IMR-90 (cell line): ENCODE results near the gene ZFAND2B. TPM values are rescaled to one million over a fixed set of nuclear protein-coding genes. Genes with fewer than 3 reads are reported as not detected.

ENCODE experiments used
- ATAC-seq: fragments of 200-7000 bp; cut with Tn5 transposase; 2 replicates; pipeline ENCODE4 v1.9.1; 2020; ENCODE audit warnings: low read depth, mild to moderate bottlenecking, moderate library complexity
- BruUV-seq: library from RNA; stranded (reverse); fragments of 400-500 nt; replicated peaks from 2 replicates; lab custom pipeline; 2021; lab: Mats Ljungman, UMichigan
- CTCF ChIA-PET: fragments of 300-600 bp; formaldehyde crosslinking; extraction: SDS; loops from one replicate; lab custom pipeline; 2021; ENCODE audit warnings: antibody characterized with exemption; lab: Yijun Ruan, JAX
- POLR2A ChIA-PET: fragments of 300-600 bp; sonication (Branson Sonifier 250); formaldehyde crosslinking; loops from one replicate; lab custom pipeline; 2022; ENCODE audit warnings: antibody characterized with exemption; ENCODE audit not compliant: unreplicated experiment; lab: Charles Lee
- DNase-seq: peaks from one replicate; pipeline ENCODE4 v3.0.0; 2013
- H2AFZ ChIP-seq: replicated peaks from 2 replicates; pipeline ENCODE3; 2013; ENCODE audit warnings: low read length, mild to moderate bottlenecking; ENCODE audit not compliant: poor library complexity
- H2AK5ac ChIP-seq: 2 replicates; pipeline ENCODE4 v1.6.1; 2013; ENCODE audit warnings: low read depth, low read length, inconsistent platforms
- H2AK9ac ChIP-seq: replicated peaks from 2 replicates; pipeline ENCODE3; 2013; ENCODE audit warnings: mild to moderate bottlenecking, low read depth, low read length, moderate library complexity; ENCODE audit not compliant: poor library complexity
- H2BK120ac ChIP-seq: 2 replicates; pipeline ENCODE4 v1.6.1; 2013; ENCODE audit warnings: low read depth, low read length, inconsistent platforms
- H2BK15ac ChIP-seq: 3 replicates; pipeline ENCODE4 v1.6.1; 2013; ENCODE audit warnings: low read depth, low read length, inconsistent platforms
- H2BK20ac ChIP-seq: 2 replicates; pipeline ENCODE4 v1.6.1; 2013; ENCODE audit warnings: low read depth, mild to moderate bottlenecking, inconsistent platforms, low read length, moderate library complexity
- H2BK5ac ChIP-seq: 2 replicates; pipeline ENCODE4 v1.6.1; 2013; ENCODE audit warnings: mild to moderate bottlenecking, low read depth, low read length, inconsistent platforms; ENCODE audit not compliant: poor library complexity, severe bottlenecking
- H3K14ac ChIP-seq: replicated peaks from 2 replicates; pipeline ENCODE4 v1.6.1; 2013; ENCODE audit warnings: low read depth, low read length, inconsistent platforms
- H3K18ac ChIP-seq: 2 replicates; pipeline ENCODE4 v1.6.1; 2013; ENCODE audit warnings: low read depth, low read length, control low read depth
- H3K23ac ChIP-seq: 2 replicates; pipeline ENCODE4 v1.6.1; 2013; ENCODE audit warnings: low read depth, low read length, inconsistent platforms
- H3K27ac ChIP-seq: 2 replicates; pipeline ENCODE4 v1.5.1; 2013; ENCODE audit warnings: mild to moderate bottlenecking, control low read depth, low read length; ENCODE audit not compliant: insufficient read depth
- H3K27me3 ChIP-seq: 2 replicates; pipeline ENCODE4 v1.6.1; 2013; ENCODE audit warnings: low read length; ENCODE audit not compliant: control insufficient read depth, insufficient read depth
- H3K36me3 ChIP-seq: 2 replicates; pipeline ENCODE4 v1.6.1; 2013; ENCODE audit warnings: low read length, mixed read lengths; ENCODE audit not compliant: control insufficient read depth, insufficient read depth
- H3K4ac ChIP-seq: 2 replicates; pipeline ENCODE4 v1.6.1; 2013; ENCODE audit warnings: low read depth, low read length, inconsistent platforms
- H3K4me1 ChIP-seq: 2 replicates; pipeline ENCODE4 v1.6.1; 2013; ENCODE audit warnings: low read length, mixed read lengths; ENCODE audit not compliant: control insufficient read depth, insufficient read depth
- H3K4me2 ChIP-seq: 2 replicates; pipeline ENCODE4 v1.6.1; 2013; ENCODE audit warnings: low read depth, mild to moderate bottlenecking, control low read depth, low read length, moderate library complexity
- H3K4me3 ChIP-seq: 2 replicates; pipeline ENCODE4 v1.5.1; 2013; ENCODE audit warnings: low read depth, mild to moderate bottlenecking, control low read depth, low read length, moderate library complexity; ENCODE audit not compliant: insufficient read depth
- H3K56ac ChIP-seq: 2 replicates; pipeline ENCODE4 v1.6.1; 2013; ENCODE audit warnings: low read length, inconsistent platforms; ENCODE audit not compliant: insufficient read depth; ENCODE audit errors: extremely low read depth
- H3K79me1 ChIP-seq, 2 experiments: 2 replicates each; pipeline ENCODE4 v1.6.1; 2013; ENCODE audit warnings: low read length in 2 of 2, inconsistent platforms in 1 of 2, low read depth in 1 of 2
- H3K9ac ChIP-seq: 2 replicates; pipeline ENCODE4 v1.6.1; 2013; ENCODE audit warnings: low read depth, low read length, control low read depth
- H3K9me1 ChIP-seq: 2 replicates; pipeline ENCODE4 v1.6.1; 2013; ENCODE audit warnings: low read length, inconsistent platforms; ENCODE audit not compliant: insufficient read depth
- H3K9me3 ChIP-seq: 2 replicates; pipeline ENCODE4 v1.6.1; 2013; ENCODE audit warnings: low read length; ENCODE audit not compliant: control insufficient read depth, insufficient read depth
- H4K20me1 ChIP-seq: 2 replicates; pipeline ENCODE4 v1.6.1; 2013; ENCODE audit warnings: low read length, inconsistent platforms; ENCODE audit not compliant: insufficient read depth
- H4K5ac ChIP-seq: 2 replicates; pipeline ENCODE4 v1.6.1; 2013; ENCODE audit warnings: mild to moderate bottlenecking, low read depth, low read length, control low read depth
- H4K8ac ChIP-seq, 2 experiments: 2 replicates each; pipeline ENCODE4 v1.6.1; 2013; ENCODE audit warnings: low read depth in 2 of 2, low read length in 2 of 2, control low read depth in 1 of 2, inconsistent platforms in 1 of 2
- H4K91ac ChIP-seq: 2 replicates; pipeline ENCODE4 v1.6.1; 2013; ENCODE audit warnings: low read depth, low read length, inconsistent platforms; ENCODE audit not compliant: insufficient read depth
- CTCF ChIP-seq: conservative IDR thresholded peaks from 2 replicates; pipeline ENCODE4 v1.5.1; 2012; ENCODE audit warnings: mild to moderate bottlenecking, low read depth, low read length, improper control_type of control experiment
- RCOR1 ChIP-seq: IDR thresholded peaks from 2 replicates; pipeline ENCODE4 v1.6.1; 2012; ENCODE audit warnings: mild to moderate bottlenecking, low read length, improper control_type of control experiment; ENCODE audit not compliant: insufficient replicate concordance
- WGBS, 2 experiments: methylation state at CpG; one replicate each; pipeline versions ENCODE4 v1.1.5 to v1.1.7; 2013; ENCODE audit warnings: missing lambda C conversion rate in 2 of 2; ENCODE audit not compliant: insufficient read length in 1 of 2; ENCODE audit errors: extremely low coverage in 2 of 2; 5-methylcytosine and 5-hydroxymethylcytosine counted together
- dilution Hi-C: fragments of 300-500 bp; cut with HindIII; formaldehyde crosslinking; loops from one replicate; pipeline ENCODE4 v1.14.3; 2018; ENCODE audit warnings: low sequenced_read_pairs; ENCODE audit not compliant: unreplicated experiment
- in situ Hi-C: fragments of 300-500 bp; cut with MboI; formaldehyde crosslinking; loops from 3 replicates; pipeline ENCODE4 v1.14.3; 2019; ENCODE audit warnings: low sequenced_read_pairs, inconsistent platforms, mixed read lengths
- intact Hi-C: fragments of 100-400 bp; cut with micrococcal nuclease; formaldehyde crosslinking; loops from 2 replicates; pipeline ENCODE4 v1.10.0; 2022
- polyA plus RNA-seq, 3 experiments: library from polyadenylated mRNA; depleted of rRNA; stranded (reverse); fragments of >200 nt; gene quantifications; 2 replicates each; pipeline ENCODE4 v1.2.3, GENCODE V29; 2012; ENCODE audit warnings: low replicate concordance in 1 of 3
- total RNA-seq: library from RNA; depleted of rRNA; stranded (reverse); fragments of >200 nt; gene quantifications from 2 replicates; pipeline ENCODE4 v1.2.3, GENCODE V29; 2012

ZFAND2B gene
- total and polyA plus RNA-seq, 2 of the 4 experiments (the other 2 are of a cell fraction), result 25.5 to 38.3 TPM

GRCh38 chr2:219186754-219187456 is 19.7 kb upstream of the ZFAND2B start:
- Histone ChIP-seq H3K14ac (no peak overlapping the region), H3K9me3 (no peaks in the 10 kb centered on the region), H2BK15ac (no peak overlapping the region), H4K91ac (no peak overlapping the region), H3K27ac (no peak overlapping the region), H3K27me3 (no peaks in the 10 kb centered on the region), H3K23ac (no peak overlapping the region), H3K36me3 (peaks cover 21% of the 10 kb centered on the region), H2BK120ac (no peak overlapping the region), H3K4me1 (no peaks in the 10 kb centered on the region), H4K8ac (no peak overlapping the region), H4K20me1 (no peaks in the 10 kb centered on the region), H2AK5ac (no peak overlapping the region), H3K4me2 (no peak overlapping the region), H3K56ac (no peak overlapping the region), H3K18ac (no peak overlapping the region), H3K9me1 (no peaks in the 10 kb centered on the region), H3K4ac (no peak overlapping the region), H3K4me3 (no peak overlapping the region), H3K79me1 (peaks cover 7% of the 10 kb centered on the region in 2 experiments; a peak in 2 of 4 replicates), H2AFZ (no peak overlapping the region), H2AK9ac (no peak overlapping the region), H2BK5ac (no peak overlapping the region), H2BK20ac (no peak overlapping the region), H3K9ac (no peak overlapping the region), H4K5ac (no peak overlapping the region)
- intact Hi-C loops (no loop called here), in situ Hi-C loops (no loop called here), dilution Hi-C loops (no loop called here)
- CTCF ChIA-PET, result no interaction called here
- no peak for TF ChIP-seq CTCF
- no peak for TF ChIP-seq RCOR1
- no TSS peak for BruUV-seq
- no peak for ATAC-seq
- no peak for DNase-seq
- POLR2A ChIA-PET, result interaction anchor here (0.6 kb wide), 1 partner anchor 50 kb away, joined by 3 read pairs; no protein-coding TSS in a partner anchor
- 85% methylated on average over 3 of the region's 7 CpGs; no CpG with 5 or more reads in 1 of the 2 experiments for WGBS, 2 experiments
